ENCODE results near the gene SPEG. TPM values are rescaled to one million over a fixed set of nuclear protein-coding genes. Genes with fewer than 3 reads are reported as not detected.

SPEG gene
- total RNA-seq, 1 experiment from 2014 or later, result 55.3 TPM

DNA sequence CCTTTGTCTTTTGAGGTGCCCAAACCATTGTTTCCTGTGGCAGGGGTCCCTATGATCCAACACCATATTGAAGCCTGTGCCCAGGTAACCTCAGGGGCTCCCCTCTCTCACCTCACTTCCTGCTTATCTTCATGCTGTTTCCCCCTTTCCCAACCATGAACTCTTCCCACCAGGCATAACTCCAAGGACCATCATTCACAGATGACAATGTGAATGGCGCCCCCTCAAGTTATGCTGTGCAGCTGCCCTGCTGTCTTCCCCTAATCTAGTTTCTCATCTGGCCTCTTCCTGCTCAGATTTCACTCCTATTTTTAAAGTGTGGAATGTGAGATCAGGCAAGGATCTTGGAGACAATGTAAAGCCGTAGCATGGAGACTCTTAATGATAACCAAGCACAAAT lies 65.5 kb downstream of the SPEG start:
- peaks cover 34% of the 10 kb centered on the region for H3K27me3 Mint-ChIP-seq (ENCODE audit: low read depth)
- no peaks in the 10 kb centered on the region for H3K9me3 Mint-ChIP-seq
- H3K4me1 Mint-ChIP-seq, result peaks cover 53% of the 10 kb centered on the region
- H3K4me3 Mint-ChIP-seq, result peak overlapping the region; percentile 98
- no peak for ATAC-seq
- ChIA-PET POLR2A (interaction anchor here (0.6 kb wide), 1 partner anchor 9 kb away, joined by 3 read pairs; no protein-coding TSS in a partner anchor), CTCF (interaction anchor here (1.0 to 35.9 kb wide), 9 partner anchors 9 to 97 kb away, joined by 5 to 2316 read pairs (median 45); partner anchors contain the start of genes ASIC4, CHPF, SPEG and TMEM198)
- H3K36me3 Mint-ChIP-seq, result peaks cover 14% of the 10 kb centered on the region
- DNase-seq (ENCODE audit: low spot score), result no peak
- peak overlapping the region; percentile 6; the same call in 1 of the 2 replicates for H3K27ac Mint-ChIP-seq
- TF ChIP-seq, protein P1, sequence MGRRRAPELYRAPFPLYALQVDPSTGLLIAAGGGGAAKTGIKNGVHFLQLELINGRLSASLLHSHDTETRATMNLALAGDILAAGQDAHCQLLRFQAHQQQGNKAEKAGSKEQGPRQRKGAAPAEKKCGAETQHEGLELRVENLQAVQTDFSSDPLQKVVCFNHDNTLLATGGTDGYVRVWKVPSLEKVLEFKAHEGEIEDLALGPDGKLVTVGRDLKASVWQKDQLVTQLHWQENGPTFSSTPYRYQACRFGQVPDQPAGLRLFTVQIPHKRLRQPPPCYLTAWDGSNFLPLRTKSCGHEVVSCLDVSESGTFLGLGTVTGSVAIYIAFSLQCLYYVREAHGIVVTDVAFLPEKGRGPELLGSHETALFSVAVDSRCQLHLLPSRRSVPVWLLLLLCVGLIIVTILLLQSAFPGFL (CRISPR knock-in tag; IDR thresholded peaks at IDR 0.05; ENCODE audit: borderline replicate concordance), result no peak
- TF ChIP-seq, protein P2, sequence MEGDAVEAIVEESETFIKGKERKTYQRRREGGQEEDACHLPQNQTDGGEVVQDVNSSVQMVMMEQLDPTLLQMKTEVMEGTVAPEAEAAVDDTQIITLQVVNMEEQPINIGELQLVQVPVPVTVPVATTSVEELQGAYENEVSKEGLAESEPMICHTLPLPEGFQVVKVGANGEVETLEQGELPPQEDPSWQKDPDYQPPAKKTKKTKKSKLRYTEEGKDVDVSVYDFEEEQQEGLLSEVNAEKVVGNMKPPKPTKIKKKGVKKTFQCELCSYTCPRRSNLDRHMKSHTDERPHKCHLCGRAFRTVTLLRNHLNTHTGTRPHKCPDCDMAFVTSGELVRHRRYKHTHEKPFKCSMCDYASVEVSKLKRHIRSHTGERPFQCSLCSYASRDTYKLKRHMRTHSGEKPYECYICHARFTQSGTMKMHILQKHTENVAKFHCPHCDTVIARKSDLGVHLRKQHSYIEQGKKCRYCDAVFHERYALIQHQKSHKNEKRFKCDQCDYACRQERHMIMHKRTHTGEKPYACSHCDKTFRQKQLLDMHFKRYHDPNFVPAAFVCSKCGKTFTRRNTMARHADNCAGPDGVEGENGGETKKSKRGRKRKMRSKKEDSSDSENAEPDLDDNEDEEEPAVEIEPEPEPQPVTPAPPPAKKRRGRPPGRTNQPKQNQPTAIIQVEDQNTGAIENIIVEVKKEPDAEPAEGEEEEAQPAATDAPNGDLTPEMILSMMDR (IDR thresholded peaks at IDR 0.05), result 0 out of 2 replicates have a peak, but pooled peaks have one; percentile 25
- TF ChIP-seq, protein P3, sequence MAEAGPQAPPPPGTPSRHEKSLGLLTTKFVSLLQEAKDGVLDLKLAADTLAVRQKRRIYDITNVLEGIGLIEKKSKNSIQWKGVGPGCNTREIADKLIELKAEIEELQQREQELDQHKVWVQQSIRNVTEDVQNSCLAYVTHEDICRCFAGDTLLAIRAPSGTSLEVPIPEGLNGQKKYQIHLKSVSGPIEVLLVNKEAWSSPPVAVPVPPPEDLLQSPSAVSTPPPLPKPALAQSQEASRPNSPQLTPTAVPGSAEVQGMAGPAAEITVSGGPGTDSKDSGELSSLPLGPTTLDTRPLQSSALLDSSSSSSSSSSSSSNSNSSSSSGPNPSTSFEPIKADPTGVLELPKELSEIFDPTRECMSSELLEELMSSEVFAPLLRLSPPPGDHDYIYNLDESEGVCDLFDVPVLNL (CRISPR knock-in tag; IDR thresholded peaks at IDR 0.05; ENCODE audit: borderline replicate concordance, low read depth), result no peak

DNA sequence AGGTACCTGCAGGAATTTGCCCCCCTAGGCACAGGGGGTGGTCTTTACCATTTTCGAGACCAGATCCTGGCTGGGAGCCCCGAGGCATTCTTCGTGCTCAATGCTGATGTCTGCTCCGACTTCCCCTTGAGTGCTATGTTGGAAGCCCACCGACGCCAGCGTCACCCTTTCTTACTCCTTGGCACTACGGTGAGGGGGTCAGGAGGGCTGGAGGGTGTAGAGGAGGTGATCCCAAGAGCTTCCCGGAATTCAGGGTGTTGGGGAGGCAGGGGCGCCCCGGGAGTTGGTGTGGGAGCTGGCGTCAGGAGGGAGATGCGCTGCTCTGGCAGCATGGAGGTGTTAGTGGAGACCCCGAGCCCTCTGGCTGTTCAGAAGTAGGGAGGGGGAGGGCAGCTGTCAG lies 67.2 kb downstream of the SPEG start:
- no peaks in the 10 kb centered on the region for H3K9me3 Mint-ChIP-seq
- POLR2A ChIA-PET, result no interaction called here
- CTCF ChIA-PET, result interaction anchor here (35.9 kb wide), 1 partner anchor 23 kb away, joined by 2316 read pairs; the partner anchor contains the start of genes ASIC4, CHPF and TMEM198
- no peak overlapping the region for H3K27ac Mint-ChIP-seq
- ATAC-seq (no peak), DNase-seq (ENCODE audit: low spot score) (no peak)
- H3K4me1 Mint-ChIP-seq, result peaks cover 59% of the 10 kb centered on the region
- TF ChIP-seq, protein P1 (CRISPR knock-in tag; IDR thresholded peaks at IDR 0.05; ENCODE audit: borderline replicate concordance), result no peak
- no peak for TF ChIP-seq ZNF396 (CRISPR knock-in tag; IDR thresholded peaks at IDR 0.05; ENCODE audit: borderline replicate concordance)
- TF ChIP-seq, protein P4, sequence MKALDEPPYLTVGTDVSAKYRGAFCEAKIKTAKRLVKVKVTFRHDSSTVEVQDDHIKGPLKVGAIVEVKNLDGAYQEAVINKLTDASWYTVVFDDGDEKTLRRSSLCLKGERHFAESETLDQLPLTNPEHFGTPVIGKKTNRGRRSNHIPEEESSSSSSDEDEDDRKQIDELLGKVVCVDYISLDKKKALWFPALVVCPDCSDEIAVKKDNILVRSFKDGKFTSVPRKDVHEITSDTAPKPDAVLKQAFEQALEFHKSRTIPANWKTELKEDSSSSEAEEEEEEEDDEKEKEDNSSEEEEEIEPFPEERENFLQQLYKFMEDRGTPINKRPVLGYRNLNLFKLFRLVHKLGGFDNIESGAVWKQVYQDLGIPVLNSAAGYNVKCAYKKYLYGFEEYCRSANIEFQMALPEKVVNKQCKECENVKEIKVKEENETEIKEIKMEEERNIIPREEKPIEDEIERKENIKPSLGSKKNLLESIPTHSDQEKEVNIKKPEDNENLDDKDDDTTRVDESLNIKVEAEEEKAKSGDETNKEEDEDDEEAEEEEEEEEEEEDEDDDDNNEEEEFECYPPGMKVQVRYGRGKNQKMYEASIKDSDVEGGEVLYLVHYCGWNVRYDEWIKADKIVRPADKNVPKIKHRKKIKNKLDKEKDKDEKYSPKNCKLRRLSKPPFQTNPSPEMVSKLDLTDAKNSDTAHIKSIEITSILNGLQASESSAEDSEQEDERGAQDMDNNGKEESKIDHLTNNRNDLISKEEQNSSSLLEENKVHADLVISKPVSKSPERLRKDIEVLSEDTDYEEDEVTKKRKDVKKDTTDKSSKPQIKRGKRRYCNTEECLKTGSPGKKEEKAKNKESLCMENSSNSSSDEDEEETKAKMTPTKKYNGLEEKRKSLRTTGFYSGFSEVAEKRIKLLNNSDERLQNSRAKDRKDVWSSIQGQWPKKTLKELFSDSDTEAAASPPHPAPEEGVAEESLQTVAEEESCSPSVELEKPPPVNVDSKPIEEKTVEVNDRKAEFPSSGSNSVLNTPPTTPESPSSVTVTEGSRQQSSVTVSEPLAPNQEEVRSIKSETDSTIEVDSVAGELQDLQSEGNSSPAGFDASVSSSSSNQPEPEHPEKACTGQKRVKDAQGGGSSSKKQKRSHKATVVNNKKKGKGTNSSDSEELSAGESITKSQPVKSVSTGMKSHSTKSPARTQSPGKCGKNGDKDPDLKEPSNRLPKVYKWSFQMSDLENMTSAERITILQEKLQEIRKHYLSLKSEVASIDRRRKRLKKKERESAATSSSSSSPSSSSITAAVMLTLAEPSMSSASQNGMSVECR (CRISPR knock-in tag; IDR thresholded peaks at IDR 0.05; ENCODE audit: borderline replicate concordance), result no peak
- TF ChIP-seq, protein P5, sequence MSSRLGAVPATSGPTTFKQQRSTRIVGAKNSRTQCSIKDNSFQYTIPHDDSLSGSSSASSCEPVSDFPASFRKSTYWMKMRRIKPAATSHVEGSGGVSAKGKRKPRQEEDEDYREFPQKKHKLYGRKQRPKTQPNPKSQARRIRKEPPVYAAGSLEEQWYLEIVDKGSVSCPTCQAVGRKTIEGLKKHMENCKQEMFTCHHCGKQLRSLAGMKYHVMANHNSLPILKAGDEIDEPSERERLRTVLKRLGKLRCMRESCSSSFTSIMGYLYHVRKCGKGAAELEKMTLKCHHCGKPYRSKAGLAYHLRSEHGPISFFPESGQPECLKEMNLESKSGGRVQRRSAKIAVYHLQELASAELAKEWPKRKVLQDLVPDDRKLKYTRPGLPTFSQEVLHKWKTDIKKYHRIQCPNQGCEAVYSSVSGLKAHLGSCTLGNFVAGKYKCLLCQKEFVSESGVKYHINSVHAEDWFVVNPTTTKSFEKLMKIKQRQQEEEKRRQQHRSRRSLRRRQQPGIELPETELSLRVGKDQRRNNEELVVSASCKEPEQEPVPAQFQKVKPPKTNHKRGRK (CRISPR knock-in tag; IDR thresholded peaks at IDR 0.05; ENCODE audit: borderline replicate concordance), result no peak
- TF ChIP-seq ZNF416 (CRISPR knock-in tag; IDR thresholded peaks at IDR 0.05), result no peak
- no peak for TF ChIP-seq SMAD4 (CRISPR knock-in tag; IDR thresholded peaks at IDR 0.05)
- no peak for TF ChIP-seq TEAD4 (CRISPR knock-in tag; IDR thresholded peaks at IDR 0.05)
- TF ChIP-seq, protein P6, sequence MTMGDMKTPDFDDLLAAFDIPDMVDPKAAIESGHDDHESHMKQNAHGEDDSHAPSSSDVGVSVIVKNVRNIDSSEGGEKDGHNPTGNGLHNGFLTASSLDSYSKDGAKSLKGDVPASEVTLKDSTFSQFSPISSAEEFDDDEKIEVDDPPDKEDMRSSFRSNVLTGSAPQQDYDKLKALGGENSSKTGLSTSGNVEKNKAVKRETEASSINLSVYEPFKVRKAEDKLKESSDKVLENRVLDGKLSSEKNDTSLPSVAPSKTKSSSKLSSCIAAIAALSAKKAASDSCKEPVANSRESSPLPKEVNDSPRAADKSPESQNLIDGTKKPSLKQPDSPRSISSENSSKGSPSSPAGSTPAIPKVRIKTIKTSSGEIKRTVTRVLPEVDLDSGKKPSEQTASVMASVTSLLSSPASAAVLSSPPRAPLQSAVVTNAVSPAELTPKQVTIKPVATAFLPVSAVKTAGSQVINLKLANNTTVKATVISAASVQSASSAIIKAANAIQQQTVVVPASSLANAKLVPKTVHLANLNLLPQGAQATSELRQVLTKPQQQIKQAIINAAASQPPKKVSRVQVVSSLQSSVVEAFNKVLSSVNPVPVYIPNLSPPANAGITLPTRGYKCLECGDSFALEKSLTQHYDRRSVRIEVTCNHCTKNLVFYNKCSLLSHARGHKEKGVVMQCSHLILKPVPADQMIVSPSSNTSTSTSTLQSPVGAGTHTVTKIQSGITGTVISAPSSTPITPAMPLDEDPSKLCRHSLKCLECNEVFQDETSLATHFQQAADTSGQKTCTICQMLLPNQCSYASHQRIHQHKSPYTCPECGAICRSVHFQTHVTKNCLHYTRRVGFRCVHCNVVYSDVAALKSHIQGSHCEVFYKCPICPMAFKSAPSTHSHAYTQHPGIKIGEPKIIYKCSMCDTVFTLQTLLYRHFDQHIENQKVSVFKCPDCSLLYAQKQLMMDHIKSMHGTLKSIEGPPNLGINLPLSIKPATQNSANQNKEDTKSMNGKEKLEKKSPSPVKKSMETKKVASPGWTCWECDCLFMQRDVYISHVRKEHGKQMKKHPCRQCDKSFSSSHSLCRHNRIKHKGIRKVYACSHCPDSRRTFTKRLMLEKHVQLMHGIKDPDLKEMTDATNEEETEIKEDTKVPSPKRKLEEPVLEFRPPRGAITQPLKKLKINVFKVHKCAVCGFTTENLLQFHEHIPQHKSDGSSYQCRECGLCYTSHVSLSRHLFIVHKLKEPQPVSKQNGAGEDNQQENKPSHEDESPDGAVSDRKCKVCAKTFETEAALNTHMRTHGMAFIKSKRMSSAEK (CRISPR knock-in tag; IDR thresholded peaks at IDR 0.05; ENCODE audit: borderline replicate concordance), result no peak
- TF ChIP-seq SOX15 (CRISPR knock-in tag; IDR thresholded peaks at IDR 0.05), result no peak
- no peak for TF ChIP-seq NR2C2 (CRISPR knock-in tag; IDR thresholded peaks at IDR 0.05)
- TF ChIP-seq, protein P7, sequence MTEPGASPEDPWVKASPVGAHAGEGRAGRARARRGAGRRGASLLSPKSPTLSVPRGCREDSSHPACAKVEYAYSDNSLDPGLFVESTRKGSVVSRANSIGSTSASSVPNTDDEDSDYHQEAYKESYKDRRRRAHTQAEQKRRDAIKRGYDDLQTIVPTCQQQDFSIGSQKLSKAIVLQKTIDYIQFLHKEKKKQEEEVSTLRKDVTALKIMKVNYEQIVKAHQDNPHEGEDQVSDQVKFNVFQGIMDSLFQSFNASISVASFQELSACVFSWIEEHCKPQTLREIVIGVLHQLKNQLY (CRISPR knock-in tag; IDR thresholded peaks at IDR 0.05), result no peak
- no peak overlapping the region for H3K4me3 Mint-ChIP-seq
- H3K27me3 Mint-ChIP-seq (ENCODE audit: low read depth), result peaks cover 17% of the 10 kb centered on the region
- H3K36me3 Mint-ChIP-seq, result peaks cover 14% of the 10 kb centered on the region
